GM12865 (cell line): ENCODE measurements around the gene PRM3.
A peak's percentile ranks its signal among the peaks of the same experiment; 100 is the strongest.

Experiments
- DNase-seq: peaks from one replicate; pipeline ENCODE4 v3.0.0; 2010; ENCODE audit warnings: low read depth
- H3K4me3 ChIP-seq: 2 replicates; pipeline ENCODE4 v1.5.1; 2011; ENCODE audit warnings: mild to moderate bottlenecking, low read depth, low read length, control low read depth
- CTCF ChIP-seq: IDR thresholded peaks from 2 replicates; pipeline ENCODE4 v1.5.1; 2011; ENCODE audit warnings: low read length, control low read depth, low read depth, inconsistent platforms; ENCODE audit not compliant: insufficient read depth; ENCODE audit errors: missing control alignments

Gene PRM3

GRCh38 chr16:11316331-11317015 lies 43.0 kb upstream of the PRM3 start:
- no peak overlapping the region for H3K4me3 ChIP-seq
- no peak for TF ChIP-seq CTCF
- no peak for DNase-seq

GRCh38 chr16:11315510-11315909 lies 42.1 kb upstream of the PRM3 start:
- H3K4me3 ChIP-seq, result no peak overlapping the region
- TF ChIP-seq CTCF, result no peak
- DNase-seq, result no peak

- no peak overlapping the region for H3K4me3 ChIP-seq
- DNase-seq, result no peak
- no peak for TF ChIP-seq CTCF
Observed at GRCh38 chr16:11314309-11314894, 41.0 kb upstream of the PRM3 start.

DNA sequence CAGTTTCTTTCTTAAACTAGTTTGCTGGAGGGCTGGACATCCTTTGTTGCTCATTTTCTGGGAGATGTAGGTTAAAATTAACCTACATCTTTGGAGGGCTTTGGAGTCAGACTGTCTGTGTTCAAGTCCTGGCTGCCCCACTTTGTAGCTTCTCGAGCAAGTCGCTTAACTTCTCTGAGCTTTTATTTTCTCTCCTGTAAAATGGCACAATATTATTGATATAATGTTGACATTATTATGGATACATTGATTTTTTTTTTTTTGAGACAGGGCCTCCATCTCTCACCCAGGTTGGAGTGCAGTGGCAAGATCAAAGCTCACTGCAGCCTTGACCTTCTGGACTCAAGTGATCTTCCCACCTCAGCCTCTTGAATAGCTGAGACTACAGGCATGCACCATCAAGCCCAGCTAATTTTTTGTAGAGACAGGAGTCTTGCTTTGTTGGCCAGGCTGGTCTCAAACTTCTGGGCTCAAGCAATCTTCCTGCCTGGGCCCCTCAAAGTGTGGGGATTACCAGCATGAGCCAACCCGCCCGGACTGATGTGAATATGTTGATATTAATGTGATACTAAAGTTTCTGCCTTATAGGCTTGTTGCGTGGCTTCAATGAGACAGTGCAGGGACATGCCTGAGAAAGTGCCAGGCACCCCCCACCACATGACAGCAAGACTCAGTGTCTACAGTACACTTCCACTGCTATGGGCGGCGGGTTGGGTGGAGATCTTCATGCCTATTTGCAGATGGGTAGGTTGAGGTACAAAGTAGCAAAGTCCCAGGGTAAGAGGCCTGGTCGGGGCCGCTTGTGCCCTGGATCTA lies 40.3 kb upstream of the PRM3 start:
- no peak for DNase-seq
- TF ChIP-seq CTCF, result no peak
- H3K4me3 ChIP-seq, result no peak overlapping the region

DNA sequence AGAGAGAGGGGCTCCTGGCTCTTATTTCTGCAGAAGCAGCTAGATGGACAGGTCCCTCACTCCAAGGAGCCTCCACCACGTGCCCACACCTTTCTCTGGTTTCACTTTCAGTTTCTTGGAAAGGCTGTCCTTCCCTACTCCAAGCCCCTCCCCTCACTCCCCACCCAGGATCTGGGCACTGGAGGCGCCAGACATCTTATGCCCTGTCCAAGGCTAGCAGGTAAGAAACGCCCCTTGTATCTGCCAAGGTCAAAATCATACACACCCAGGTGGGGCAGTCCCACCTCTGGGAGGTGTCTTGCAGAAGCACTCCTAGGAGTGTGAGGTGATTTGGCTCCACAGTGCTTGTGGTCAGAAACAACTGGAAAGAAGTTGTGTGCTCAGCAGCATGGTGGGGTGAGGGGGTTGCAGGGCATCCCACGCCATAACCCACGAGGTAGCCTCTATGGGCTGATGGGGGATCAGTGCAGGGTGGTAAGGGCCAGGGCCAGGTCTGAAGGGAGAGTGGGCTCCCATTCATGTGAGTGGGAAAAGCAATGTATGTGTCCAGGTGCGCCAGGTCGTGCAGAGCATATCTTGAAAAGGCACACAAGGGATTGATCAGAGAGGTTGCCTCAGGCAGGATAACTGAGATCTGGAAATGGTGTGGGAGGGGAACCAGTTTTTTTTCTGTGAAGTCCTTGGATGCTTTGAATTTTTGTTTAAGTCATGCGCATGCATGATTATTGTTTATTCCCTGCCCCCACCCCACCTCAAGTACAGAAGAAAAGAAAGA lies 39.5 kb upstream of the PRM3 start:
- TF ChIP-seq CTCF, result no peak
- DNase-seq, result no peak
- H3K4me3 ChIP-seq, result no peak overlapping the region

DNA sequence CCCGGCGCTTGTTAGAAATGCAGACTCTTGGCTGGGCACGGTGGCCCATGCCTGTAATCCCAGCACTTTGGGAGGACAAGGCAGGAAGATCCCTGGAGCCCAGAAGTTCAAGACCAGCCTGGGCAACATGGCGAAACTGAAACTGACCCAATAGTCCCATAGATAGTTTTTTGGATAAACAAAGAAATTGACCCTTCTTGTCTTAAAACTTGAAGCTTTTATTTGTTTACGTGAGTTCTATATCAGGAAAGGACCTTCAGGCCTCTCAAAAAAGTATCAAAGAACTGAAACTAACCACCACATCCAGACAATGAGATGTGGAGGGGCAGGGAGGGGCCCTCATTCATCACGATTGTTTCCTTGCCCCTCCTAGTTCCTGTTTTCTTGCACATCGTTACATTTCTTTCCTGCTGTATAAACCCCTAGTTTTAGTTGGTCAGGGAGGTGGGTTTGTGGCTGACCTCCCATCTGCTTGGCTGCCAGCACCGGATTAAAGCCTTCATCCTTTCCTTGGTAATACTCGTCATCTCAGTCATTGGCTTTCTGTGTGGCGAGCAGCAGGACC lies 37.6 kb upstream of the PRM3 start:
- peak overlapping the region; percentile 5; the same call in 1 of the 2 replicates for H3K4me3 ChIP-seq
- peak; percentile 93 for DNase-seq
- TF ChIP-seq CTCF, result no peak
